ENCODE measurements around the gene CTNNBL1.
"Not testable (repeated sequence)": the region's sequence is repeated elsewhere in the genome, so short reads cannot be mapped to it uniquely, and the experiment has no call there.

Gene CTNNBL1

DNA sequence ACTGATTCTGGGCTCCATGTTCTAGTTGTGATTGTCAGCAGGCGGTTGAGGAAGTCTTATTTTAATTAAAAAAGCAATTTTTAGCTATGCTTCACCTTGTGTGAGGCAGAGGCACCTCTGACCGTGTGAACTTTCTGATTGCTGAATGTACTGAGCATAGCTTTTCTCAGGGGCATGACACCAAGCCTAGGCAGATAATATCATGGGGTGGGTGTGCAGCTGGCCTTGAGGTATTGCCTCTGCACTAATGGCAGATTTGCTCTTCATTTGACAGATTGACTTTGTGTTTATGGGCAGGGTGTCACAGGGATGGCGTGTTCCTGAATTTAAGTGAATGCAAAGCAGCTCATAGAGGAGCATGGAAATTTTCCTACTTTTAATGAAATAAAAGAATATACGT lies 19.6 kb downstream of the CTNNBL1 start:
- DNase-seq: no peak

DNA sequence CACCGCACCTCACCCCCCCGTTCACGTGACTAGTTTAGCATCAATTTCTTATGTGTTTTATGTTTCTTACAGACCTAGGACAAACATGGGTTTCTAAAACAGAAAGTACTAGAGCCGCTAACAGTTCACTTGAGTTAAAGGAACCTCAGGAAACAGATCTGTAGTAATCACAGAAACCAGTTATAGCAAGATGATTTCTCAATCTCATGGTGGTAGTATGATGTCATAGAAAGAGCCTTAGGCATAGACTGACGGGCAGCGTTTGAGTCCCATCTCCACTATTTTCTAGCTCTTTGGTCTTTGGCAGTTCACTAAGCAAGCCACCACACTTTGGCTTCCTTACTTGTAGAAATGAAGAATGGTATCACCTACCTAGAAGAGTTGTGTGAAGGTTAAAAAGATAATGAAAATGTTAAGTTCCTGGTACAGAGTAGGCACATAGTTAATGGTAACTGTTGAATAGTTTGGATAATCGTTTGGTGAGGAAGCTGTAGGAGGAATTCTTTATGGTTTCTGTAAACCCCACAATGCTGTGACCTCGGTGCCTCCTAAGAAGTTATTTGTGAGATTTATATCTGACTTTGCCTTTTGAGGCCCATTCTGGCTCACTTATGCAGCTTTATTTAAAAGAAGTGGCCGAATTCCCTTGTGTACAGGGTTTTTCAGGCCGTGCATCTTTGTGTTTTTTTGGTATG lies 21.3 kb downstream of the CTNNBL1 start:
- DNase-seq: no peak

DNA sequence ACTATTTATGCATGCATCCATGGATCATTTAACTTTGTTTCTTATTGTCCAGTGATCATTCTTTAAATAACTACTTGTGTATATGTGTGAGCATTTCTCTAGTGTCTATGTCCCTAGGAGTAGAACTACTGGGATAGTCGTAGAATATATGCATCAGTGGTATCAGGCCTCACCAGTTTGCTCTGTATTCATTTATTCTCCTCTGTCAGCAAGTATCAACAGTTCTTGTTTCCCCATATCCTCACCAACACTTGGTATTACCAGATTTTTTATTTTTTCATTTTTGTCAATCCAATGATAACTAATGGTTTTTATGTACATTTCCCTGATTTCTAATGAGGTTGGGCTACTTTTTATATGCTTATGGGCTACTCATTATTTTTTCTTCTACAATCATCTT lies 27.9 kb downstream of the CTNNBL1 start:
- no peak for DNase-seq

DNA sequence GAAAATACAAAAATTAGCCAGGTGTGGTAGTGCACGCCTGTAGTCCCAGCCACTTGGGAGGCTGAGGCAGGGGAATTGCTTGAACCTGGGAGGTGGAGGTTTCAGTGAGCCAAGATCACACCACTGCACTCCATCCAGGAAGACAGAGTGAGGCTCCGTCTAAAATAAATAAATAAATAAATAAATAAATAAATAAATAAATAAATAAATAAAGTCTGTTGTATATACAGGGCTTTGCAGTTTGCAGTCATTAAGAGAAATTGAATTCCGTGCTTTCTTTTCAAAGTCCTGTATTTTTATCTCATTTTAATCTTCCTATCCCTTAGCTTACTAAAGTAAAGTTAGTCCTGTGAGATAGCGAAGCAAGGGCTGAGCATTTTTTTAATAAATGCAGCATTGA lies 28.5 kb downstream of the CTNNBL1 start:
- not testable (repeated sequence) for DNase-seq

DNA sequence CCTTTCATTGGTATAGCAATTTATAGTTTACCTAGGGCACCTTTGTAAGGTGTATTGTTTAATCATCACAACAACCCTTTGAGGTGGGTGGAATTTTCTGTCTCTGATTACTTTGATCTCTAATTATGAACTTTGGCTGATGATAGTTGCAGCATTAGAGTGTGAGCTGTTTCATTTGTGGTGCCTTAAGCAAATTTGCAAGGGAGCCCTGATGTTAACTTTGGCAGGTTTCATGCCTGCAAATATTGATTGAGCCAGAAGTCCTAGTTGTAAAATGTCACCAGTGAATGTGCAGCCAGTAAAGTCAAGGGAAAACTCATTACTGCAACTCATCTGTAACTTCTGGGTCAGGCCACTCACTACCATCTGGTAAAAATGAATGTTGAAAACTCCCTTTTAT lies 29.8 kb downstream of the CTNNBL1 start:
- no peak for DNase-seq

DNA sequence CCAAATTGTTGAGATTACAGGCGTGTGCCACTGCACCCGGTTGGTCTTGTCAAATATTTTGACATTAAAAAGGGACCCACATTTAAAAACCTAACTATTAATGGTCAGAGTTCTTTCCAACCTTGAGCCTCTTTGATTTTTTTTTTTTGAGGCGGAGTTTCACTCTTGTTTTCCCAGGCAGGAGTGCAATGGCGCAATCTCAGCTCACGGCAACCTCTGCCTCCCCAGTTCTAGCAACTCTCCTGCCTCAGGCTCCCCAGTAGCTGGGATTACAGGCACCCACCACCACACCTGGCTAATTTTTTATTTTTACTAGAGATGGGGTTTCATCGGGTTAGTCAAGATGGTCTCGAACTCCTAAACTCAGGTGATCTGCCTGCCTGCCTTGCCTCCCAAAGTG lies 31.3 kb downstream of the CTNNBL1 start:
- no peak for DNase-seq

DNA sequence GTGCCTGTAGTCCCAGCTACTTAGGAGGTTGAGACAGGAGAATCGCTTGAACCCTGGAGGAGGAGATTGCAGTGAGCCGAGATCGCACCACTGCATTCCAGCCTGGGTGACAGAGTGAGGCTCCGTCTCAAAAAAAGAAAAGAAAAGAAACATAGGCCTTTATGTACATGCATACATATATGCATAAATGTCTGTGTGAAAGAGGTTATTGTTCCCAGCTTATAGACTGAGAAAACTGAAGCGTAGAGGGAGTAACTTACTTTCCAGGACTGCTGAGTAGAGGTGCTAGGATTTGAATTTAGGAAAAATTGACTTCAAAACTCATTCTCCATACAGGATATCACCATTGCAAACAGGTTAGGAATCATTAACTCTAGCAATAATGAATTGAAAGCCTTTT lies 32.0 kb downstream of the CTNNBL1 start:
- DNase-seq: no peak

DNA sequence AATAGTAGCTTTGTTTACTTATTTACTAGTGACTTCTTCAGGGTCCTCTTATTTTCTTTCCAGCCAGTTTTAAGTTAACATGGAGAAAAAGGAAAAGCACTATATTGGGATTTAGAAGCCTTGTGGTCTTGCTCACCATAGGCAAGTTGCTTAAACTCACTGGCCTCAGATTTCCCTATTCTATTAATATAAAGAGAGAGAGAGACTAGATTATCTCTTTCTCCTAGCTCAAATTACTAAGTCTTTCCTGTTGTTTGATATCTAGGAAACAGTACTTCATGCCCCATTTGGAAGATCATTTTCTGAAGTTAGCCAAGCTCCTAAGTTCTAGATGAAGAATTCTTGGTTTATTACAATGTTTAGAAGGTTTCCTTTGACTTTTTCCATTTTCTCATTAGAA lies 32.5 kb downstream of the CTNNBL1 start:
- no peak for DNase-seq

DNA sequence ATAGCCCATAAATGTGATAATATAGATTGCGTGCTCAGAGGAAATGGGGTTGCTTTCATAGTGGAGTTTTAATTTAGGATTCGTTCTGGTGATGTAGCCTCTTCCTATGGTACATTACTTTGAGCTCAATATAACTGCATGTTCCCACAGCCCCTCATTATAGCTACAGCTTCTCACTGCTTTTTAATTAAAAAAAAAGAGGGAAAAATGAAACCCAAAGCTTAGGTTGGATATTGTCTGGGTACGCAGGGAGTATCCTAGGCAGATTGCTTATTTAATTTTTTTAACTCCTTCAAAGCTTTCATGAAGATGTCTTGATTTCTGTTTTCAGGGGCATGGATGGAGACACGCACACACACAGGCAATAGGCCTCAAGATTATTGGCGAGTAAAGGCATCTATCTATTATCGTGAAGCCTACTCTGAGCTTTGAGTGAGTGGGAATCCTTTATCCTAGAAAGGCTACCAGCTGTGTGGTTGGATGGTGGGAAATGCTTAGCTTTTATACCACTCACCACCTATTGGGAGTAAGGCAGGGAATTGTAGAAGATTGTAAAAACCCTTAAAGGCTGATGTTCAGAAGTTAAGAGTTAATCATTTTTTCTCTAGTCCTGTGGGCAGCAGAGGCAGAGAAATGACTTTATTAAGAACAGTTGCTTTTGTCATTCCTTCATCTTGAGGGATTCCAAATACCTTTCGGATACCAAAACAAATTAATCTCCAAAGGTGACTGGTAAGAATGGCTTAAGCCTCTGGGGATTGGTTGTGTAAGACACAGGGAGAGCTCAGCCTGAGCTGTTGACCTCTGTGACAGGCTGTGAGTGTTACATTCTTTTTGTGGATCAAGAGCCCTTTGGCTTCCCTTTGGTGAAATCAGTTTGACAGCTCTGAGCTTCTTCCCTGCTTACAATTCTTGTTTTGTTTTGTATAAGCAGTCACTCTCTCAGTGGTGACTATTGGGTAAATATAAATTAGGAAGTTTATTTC lies 33.4 kb downstream of the CTNNBL1 start:
- no peak for DNase-seq

DNA sequence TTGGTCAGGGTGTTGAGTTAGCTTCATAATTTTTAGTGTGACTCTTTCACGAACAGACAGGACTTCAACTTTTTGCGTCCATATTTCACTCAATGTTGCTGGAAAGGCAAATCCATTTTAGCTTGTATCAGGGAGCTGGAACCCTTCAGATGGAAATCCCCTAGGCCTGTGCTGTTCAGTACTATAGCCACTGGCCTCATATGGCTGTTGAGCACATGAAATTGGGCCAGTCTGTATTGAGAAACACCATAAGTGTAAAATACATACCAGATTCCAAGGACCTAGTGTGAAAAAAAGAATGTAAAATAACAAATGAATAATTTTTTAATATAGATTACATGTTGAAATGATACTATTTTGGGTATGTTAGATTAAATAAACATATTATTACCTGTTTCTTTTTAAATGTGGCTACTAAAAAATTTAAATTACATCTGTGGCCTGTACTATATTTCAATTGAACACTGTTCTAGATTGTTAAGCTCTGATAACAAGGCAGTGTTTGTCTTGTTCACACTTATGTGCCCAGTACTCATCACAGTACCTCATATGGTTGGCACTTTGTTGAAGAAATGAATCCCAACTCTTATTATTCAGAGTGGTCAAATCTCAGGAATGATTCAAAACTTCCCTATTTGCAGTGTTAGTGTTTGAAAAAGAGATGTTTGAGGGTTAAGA lies 34.3 kb downstream of the CTNNBL1 start:
- no peak for DNase-seq

DNA sequence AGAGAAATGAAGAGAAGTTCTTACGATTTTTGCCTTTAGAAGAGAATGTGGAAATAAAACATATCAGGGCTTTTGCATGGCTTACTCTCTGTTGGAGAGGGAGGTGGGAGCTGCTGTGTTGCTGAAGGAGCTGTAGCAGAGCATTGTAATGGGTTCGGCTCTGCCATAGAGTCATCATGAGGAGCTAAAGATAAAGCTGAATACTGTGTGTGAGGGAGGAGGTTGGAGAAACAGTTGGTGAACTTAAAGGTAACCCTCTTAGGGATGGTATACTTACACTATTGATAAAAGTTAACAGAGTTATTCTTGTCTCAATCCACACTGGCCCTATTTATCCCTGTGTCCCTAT lies 34.8 kb downstream of the CTNNBL1 start:
- no peak for DNase-seq

DNA sequence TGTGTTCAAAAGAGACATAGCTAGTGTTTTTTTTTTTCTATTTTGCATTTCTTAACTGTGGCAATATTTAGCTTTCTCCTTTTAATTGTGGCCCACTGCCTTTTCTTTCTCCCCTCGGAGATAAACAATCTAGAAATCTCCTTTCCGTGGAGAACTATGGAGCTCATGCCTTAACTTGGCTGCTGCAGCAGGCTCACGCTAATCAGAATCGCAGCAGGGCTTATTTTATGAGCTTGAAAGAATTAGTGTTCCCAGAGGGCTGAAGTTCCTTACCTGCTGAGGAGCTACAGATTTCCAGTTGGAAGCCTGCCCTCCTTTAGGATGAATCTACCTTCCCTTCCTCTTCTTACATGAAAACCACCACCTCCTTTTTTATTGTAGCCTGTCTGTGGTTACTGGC lies 35.6 kb downstream of the CTNNBL1 start:
- DNase-seq: no peak

DNA sequence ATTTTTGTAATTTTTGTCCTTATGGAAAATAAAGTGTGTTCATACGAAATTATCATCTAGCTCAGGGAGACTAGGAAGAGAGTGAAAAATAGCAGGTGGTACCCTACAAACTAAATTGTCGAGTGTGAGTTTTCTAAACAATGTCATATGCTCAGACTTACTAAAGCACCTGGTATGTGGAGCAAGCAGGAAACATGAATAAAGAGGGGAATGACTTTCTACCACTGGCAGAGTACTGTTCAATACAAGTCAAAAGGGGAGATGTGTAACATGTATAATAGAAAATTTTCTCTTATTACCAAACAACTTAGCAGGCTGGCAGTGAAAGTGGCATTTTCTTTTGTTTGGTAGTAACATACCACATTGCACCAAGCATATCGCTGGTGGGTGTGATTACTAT lies 36.1 kb downstream of the CTNNBL1 start:
- no peak for DNase-seq

DNA sequence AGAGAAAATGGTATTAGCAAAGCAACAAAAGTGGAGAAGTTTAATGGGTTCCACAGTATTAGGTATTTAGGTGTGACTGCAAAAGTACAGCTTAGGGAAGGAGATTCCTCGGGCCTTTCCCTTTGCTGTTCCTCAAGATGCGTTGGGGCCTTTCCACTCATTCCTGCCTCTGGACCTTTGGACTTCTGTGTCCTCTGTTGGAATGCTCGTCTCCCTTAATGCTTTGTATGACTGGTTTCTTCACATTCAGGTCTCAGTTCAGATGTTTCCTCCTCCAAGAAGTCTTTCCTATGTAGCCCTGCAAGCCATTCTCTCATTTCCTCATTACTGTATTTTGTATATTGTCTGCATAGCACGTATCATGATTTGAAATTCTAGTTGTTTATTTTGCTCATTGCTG lies 39.6 kb downstream of the CTNNBL1 start:
- no peak for DNase-seq

DNA sequence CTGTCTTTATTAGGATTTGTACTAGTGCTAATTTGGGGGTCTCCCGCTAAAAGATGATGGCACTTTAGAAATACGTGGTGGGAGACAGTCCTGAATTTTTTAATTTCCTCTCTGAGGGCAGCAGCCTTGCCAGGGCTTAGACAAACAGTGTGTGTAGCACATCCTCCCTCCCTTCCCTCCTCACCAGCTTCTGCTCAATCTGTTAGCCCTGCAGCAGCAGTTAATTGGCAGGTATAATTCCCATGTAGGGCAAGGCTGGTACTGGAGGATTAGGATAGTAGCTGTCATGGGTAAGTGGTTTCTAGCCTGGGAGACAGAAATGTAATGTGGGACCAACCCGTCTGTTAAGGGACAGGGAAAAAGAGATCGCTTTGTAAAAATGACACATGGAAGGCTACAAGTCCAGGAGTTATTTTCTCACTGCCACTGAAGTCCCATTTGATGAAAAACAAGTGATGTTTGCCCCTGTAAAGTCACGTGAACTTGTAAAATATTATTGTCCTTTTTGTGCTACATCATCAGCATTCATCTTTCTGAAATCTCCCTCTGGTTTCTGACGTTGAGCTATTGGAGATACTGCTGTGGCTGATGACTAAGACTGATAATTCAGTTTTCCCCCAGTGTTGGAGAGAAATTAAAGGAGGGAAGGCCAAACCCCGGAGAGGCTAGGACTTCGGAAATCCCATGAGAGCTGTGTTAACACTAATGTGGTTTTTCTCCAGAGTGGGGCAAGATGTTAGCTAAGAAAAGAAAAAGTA lies 40.6 kb downstream of the CTNNBL1 start:
- no peak for DNase-seq

DNA sequence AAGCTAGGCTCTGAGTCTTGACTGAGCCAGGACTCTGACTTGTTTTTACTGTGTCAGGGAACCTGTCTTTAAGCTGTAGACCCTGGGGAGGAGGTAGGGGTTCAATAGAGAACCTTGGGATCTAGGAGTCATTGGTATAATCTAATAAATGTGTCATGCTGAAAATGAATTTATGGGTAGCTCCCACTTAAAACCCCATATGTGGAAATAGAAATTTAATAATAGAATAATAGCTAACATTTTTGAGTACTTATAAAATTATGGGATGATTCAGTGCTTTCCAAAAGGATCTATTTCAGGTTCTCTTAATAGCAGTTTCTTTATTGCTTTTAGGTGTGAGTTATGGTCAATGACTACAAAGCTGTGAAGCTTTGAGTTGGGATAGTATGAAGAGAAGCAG lies 41.7 kb downstream of the CTNNBL1 start:
- DNase-seq: no peak

DNA sequence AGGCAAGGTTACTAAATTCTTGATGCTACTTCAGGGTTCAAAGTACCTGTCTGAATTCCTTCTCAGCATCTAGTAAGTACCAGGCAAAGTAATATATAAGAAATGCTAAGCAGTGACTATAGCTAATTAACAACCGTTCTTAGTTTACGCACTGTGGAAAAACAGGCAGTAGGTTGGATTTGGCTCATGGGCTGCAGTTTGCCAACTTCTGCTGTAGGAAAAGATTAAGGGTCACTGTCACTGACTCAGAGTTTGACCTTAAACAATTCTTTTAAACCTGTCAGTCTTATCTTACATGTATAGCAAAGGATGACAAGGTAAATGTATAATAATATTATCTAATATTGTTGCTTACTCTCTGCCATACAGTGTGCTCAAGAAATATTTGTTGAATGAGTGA lies 42.3 kb downstream of the CTNNBL1 start:
- DNase-seq: no peak

DNA sequence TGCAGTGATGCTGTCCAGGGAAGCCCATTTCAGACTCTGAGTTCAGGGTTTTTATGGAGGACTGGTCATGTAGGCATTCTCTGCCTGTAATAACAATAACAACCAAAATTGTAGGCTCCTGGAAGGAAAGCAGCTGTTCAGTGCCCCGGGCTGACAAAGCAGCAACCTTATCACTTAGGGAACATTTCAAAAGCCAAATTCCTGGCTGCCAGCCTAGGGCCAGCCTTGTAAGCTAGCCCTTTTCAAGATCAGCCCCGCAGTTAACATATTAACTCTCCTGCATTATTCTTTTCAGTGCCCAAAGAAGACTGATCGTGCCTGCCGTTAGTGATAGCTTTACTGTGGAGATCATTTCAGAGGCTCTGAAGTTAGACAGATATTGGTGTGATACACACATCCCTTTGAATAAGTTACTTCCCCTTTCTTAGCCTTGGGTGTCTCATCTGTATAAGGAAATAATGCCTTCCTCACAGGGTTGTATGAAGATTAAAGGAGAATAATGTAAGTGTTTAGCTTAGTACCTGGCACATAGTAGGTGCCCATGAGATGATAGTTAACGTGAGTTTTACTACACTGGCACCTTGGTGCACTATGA lies 44.1 kb downstream of the CTNNBL1 start:
- no peak for DNase-seq

DNA sequence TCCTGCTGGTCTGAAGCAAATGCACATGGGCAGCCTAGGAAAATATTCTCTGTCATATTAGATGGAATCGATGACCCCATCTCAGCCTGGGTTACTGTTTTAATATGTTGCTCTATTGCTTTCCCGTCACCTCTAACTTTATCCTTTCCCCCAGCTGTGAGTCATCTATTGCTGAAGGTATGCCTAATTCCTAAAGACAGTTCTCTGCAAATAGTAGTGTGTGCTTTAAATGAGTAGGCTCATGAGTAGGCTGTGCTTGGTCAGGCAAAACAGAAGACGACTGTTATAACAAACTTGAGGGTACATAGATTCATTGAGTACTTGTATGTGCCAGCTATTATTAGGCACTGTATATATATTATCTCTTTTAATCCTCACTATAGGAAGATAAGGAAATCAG lies 47.2 kb downstream of the CTNNBL1 start:
- DNase-seq: no peak

DNA sequence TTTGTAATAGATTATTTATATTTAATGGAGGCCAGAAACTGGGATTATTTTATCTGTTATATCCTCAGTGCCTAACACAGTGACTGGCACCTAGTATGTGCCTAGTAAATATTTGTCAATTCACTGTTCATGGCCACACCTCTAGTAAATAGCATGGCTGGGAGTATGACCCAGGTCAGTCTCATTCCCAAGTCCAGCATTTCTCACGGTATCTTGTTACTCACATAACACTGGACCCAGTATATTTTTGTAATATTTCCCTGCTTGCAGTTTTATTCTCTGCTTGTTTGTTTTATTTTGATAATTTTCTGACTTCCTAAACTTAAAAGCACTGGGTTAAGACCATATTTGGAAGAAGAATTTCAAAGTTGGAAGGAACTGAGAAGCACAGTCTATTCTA lies 47.7 kb downstream of the CTNNBL1 start:
- no peak for DNase-seq

DNA sequence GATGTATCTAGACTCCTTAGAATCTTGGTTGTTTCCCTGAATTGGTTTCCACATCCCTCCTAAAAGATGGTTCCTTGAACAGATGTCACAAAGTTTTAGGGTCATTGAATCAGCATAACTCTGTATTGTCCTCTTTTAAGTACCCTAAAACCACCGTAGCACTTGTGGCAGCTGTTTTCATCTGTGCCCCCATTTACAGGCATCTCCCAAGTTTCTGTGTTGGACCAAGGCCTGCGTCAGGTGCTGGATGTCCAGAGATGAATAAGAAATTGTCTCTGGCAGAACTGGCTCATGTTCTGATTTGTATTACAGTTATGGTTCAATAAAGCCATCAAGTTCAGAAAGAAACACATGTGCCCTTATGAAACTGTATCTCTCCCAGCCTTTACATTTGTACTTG lies 48.3 kb downstream of the CTNNBL1 start:
- no peak for DNase-seq

DNA sequence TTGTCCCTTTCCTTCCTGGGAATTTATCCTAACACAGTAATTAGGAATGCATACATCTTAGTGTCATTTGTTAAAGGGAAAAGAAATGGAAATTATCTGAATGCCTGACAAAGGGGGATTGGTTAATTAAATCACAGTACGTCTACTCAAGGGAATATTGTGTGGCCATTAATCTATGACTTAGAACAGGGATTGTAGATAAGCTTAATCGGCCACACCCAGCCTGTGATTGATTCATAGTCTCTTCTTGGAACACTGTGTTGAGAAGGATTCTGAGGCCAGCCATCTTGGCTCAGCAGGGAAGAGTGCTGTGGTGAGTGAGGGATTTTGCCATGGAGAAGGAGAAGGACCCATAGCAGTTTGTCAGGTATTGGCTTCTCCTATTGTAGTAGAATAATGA lies 50.5 kb downstream of the CTNNBL1 start:
- no peak for DNase-seq

DNA sequence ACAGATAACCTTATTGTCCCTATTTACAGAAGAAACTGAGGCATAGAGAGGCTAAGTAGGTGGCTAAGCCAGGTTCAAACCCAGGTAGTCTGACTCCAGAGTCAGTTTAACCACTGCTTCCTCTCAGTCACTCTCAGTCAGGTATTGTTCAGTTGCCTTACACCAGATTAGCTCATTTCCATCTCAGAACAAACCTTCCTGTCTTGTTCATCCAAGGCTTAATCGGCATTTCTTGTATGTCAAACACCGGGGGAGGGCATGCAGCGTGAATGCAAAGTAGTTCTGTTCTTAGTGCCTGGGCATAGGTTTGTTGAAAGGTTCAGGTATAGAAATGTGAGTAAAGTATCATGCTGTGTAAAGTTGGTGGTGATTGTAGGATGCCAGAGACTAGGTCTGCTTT lies 51.7 kb downstream of the CTNNBL1 start:
- DNase-seq: no peak
